GM19455 (cell line): Measurements from ENCODE around the gene GUCA1C.

Experiments
- ATAC-seq: cut with Tn5 transposase; IDR thresholded peaks from one replicate; pipeline ENCODE4 v1.9.1; 2021; ENCODE audit not compliant: unreplicated experiment

GUCA1C gene

DNA sequence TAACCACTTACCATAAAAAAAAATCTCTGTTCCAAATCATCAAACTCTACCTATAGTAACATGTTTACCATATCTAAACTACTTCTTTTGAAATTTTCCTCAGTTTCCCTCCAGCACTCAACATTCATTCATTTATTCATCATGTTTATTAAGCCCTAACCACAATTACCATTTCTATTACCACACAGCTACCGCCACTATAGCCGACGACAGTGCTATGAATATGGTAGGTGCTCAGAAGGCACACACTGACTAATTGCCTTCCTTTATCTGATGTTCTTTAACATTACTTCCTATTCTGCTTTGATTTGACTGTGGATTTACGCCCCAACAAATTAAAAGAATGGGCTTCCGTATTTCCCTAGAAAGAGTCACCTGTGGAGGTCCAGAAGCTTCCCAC, 43.9 kb downstream of the GUCA1C start:
- no peak for ATAC-seq

DNA sequence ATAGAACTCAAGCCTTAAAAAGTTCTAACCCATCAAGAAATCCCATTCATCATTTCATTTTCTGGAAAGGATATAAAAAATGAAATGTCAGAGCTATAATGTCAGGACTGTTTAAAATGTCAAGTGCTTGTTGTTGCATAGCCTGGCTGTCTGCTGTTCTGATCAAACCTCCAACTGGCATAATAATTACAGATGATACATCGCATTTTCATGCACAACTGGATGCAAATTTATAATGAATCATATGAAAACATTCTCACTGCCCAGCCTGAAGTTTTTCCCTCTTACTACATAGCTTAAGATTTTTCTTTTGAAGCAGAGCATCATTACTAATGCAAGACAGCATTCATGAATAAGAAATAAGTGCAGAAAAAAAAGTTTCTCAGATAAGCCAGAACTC, 46.5 kb downstream of the GUCA1C start:
- no peak for ATAC-seq

DNA sequence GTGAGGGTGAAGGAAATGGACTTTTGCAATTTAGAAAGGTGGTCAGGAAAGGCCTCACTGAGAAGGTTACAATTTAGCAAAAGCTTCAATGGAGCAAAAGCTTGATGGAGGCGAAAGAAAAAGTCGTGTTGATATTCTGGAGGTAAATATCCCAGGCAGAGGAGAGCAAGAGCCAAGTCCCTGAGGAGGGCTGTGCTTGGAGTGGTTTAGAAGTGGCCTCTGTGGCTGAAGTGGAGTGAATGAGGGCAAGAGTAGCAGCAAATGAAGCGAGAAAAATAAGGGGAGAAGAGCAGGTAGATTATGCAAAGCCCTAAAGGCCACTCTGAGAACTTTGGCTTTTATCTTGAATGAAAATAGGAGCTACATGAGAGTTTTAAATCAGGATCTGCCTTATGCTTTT, 54.1 kb downstream of the GUCA1C start:
- ATAC-seq: no peak

DNA sequence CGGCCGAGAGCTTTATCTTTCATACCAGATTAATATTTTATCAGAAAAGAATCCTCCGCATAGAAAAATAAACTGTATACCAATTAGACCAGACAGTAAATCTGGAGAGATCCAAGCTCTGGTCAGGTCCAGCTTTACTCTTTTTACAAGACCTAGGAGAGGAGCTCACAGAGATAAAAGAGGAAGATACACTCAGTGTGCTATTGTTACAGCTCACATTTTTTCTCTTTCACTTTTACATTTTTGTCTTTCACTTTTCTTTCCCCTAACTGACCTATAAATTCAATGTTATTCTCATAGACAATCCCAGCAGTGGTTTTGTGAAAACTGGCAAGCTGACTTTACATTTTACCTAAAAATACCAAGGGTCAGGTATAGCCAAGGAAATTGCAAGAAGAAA, 55.8 kb downstream of the GUCA1C start:
- peak; percentile 65 for ATAC-seq

DNA sequence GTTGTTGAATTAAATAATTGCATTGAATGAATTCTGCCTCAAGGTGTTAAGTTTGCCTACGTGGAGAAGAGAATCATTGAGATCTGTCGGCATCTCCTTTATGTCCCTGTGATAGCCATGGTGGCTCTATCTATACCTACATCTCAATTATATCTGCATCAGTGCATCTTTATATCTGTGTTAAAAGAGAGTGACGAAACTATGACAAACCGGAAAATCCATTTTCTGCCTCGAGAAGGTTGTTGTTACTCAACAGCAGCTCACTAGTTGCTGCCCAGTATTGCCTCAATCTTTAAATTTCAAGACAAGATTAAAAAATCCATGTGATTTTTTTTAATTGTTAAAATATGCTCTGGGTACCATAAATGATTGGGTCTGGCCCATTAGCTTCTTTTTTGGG, 58.7 kb downstream of the GUCA1C start:
- no peak for ATAC-seq

DNA sequence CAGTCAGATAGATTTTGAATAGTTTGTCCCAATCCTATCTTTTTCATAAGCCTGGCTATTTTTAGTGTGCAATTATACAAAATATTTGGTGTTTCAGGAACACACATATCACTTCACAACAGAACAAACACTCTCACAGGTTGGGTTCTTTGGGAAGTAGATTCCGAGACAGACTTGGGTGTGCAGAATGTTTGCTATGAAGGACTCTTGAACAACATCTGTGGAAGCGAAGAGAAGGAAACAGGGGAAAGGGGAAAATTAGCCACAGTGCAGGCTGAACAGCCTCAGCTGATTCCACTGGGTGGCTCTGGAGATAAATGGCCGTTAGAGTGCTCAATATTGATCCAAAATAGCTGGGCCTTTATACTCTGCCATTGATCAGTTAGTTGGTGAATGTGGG, 61.8 kb downstream of the GUCA1C start:
- ATAC-seq: no peak

DNA sequence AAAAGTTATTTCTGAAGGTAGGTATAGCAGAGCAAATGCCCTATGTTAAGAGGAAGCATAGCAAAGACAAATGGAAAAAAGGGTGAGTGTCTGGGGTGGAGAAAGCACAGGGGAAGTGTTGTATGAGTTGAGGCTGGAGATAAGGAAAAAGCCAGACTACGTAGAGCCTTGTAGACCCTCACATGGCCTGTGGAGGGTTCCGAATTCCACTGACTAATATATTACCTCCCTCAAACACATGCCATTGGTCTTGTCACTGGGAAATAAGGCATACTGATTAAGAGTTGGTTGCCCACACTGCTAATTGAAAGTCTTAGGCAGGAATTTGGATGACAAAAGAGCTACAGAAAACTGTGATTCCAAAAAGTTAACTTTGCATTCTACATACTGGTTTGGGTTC, 65.9 kb downstream of the GUCA1C start:
- no peak for ATAC-seq

DNA sequence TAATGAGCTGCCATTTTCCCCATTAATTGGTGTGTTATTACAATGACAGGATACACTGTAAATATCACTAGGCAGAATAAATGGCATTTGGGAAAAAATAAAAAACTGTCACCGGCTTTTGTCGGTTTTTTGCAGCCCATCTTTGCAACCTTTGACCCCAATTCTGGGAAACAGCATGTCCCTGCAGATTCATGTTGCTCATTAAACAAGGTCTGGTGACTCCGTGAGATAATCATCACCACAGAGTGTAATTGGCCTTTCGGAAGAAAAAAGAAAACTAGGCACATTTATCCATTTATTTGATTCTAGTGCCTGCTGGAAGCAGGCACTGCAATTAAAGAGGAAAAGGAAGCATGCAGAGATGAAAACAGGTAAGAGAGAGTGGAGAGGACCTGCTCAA, 66.6 kb downstream of the GUCA1C start:
- ATAC-seq: no peak

DNA sequence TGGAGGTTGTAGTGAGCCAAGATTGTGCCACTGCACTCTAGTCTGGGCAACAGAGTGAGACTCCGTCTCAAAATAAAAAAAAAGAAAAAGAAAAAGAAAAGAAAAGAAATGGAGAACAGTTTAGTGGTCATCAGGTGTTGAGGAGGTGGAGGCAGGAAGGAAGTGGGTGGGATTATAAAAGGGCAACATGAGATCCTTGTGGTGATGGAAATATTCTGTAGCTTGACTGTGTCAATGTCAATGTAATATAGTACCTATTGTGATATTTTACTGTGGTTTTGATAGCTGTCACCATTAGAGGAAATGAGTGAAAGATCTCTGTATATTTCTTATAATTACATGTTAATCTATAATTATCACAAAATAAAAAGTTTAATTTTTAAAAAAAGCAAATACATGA, 70.3 kb downstream of the GUCA1C start:
- no peak for ATAC-seq

DNA sequence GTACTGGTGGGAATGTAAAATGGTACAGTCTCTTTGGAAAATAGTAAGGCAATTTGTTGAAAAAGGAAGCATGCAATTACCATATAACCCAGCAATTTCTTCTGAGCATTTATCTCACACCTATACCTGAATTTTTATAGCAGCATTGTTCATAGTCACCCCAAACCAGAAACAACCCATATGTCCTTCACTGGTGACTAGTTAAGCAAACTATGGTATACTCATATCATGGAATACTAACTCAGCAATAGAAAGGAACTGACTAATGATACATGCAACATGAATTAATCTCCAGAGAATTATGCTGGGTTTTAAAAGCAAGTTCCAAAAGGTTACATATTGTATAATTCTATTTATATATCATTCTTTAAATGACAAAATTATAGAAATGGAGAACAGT, 70.9 kb downstream of the GUCA1C start:
- ATAC-seq: no peak

DNA sequence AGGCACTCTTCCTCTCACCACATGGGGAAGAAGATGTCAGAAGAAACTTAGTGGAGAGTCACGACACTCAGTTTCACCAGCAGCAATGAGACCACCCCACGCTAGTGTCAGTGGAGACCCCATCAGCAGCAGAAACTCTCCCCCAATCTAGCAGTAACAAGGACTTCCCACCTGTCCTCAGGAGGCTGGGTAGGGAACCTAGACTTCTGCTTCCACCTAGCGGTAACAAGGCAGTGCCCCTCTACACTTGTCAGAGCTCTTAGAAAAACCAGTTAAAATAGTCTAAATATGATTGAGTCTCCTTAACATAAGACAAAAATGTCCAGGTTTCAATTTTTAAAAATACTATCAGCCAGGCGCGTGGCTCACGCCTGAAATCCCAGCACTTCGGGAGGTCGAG, 73.8 kb downstream of the GUCA1C start:
- ATAC-seq: no peak

DNA sequence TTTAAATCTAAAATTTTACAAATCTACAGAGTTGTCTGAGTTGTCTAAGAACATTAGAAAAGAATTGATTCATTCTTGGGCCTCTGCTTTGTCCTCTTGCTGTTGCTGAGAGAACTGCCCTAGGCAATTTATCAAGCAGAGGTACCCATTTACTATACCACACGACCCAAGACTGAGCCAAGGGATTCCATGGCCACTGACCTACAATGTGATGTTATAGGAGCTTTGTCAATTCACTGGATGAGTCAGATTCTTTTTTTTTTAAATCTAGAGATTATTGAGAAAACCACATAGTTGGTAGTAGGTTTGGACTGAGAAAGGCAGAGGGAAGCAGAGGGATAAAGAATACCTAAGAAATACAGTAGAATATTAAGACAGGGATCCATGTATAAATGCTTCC, 75.8 kb downstream of the GUCA1C start:
- no peak for ATAC-seq

DNA sequence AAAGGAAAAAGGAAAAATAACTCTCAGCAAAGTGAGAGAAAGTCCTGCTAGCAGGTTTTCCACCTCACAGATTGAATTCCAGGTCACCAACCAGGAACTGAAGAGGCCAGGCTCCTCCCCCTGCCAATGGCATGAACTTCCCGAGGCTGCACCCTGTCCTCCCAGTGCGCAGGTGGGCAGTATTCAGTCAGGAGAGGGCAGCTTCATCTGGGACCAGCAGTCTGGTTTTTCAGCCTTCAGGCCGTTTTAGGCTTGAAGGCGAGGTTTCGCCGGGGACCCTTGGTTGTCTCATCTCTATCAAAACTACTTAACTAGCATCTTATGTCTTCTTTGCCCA, 89.9 kb downstream of the GUCA1C start:
- ATAC-seq: no peak

DNA sequence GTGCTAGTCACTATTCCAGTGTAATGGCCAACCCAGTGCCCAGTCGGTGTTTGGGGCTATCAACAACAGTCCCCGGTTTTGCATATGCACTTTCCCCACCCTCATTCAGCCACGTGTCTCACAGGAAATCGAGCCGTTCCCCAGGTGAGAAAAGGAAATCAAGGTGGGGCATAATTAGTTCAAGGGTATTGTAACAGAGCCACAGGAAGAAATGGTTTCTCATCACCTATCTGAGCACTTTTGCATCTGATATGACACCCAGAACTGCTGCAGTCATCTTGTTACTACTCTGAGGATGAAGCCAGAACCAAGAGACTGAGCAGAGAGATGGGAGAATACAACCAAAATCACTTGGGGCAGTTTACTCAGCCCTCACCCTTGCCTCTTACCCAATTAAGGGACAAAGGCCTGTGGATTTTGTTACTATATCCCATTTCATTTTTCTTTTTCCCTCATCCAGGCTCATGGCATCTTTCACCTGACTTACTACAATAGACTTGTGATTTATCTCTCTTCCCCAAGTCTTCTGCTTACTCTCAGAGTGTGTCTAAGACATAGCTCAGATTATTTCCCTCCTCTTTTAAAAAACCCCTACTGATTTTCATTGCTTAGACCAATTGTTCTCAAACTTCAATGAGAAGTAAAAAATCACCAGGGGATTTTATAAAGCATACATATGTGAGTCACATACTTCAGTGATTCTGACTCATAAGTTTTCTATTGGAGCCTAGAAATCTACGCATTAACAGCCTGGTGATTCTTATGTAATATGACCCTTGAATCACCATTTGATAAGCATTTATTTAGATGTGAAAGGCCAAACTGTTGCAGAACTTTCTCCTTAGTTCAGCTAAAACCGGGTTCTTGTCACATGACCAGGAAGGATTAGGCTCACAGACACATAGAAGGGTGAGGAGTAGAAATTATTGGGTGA, 90.5 kb downstream of the GUCA1C start:
- ATAC-seq: no peak

DNA sequence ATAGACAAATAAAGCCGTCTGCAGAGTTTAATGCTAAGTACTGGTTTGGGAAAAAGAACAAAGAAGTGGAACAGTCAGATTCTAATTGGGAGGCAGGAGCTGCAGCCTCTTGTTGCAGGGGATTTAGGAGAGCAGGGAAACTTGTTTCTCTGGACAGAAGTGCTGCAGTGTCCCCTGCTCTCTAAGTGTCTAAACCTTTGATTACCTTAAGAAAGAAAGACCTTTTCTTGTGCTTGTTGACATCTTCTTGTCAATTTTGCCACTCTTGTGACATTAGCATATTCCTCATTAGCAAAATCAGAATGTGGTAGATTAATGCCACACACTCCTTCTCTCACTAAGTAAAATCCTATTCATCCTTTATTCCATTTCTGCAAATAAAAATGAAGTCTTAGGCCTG, 92.3 kb downstream of the GUCA1C start:
- ATAC-seq: no peak
